HG03432 (cell line): Measurements from ENCODE around the gene ADI1.
"Not testable (repeated sequence)": the region's sequence is repeated elsewhere in the genome, so short reads cannot be mapped to it uniquely, and the experiment has no call there.

Experiments
- ATAC-seq: cut with Tn5 transposase; IDR thresholded peaks from one replicate; pipeline ENCODE4 v1.9.1; 2021; ENCODE audit warnings: mild to moderate bottlenecking, moderate library complexity; ENCODE audit not compliant: unreplicated experiment

ADI1 gene

DNA sequence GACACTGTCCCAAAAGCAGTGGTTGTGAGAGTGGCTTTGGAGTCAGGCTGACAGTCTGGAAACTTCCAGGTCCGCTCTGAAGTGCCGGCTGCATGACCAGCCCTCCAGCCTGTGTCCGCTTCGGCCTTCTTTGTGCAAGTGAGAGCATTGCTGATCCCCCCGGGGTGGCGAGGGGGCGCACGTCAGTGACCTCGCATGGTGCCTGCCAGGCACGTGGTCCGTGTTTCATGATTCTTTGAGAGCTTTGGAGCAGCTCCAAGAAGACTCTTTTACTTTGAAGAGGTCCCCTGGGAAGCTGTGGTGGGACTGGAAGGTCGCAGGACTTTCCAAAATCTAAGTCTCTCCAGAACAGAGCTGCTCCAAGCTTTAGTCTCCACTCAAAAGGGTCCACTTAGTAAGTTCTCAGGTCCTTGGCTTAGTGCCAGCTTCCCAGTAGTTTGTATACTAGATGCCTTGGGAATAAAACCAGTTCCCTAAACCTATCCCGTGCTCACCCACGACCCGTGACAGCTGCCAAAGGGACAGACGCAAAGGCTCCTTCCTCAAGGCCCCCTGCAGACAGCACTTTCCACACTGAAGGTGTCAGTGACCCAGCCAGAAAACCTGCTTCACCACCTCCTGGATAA lies 68.8 kb downstream of the ADI1 start:
- no peak for ATAC-seq

DNA sequence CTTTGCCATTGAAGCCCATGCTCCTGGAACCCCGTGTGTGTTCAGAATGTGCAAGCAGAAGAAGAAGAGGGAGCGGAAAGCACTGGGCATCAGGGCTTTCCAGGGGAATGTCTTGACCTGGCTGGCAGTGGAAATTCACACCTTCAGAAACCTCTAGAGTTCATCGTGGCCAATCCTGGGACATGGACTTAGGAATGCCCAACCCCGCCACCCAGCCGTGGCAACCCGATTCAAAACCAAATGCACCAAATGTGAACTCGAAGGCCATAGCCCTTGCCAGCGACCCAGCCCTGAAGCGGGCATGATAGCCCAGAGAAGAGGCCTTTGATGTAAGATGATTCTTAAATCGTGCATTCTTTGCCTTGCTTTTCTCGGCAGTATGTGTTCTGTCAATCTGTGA lies 69.4 kb downstream of the ADI1 start:
- ATAC-seq, result no peak

- no peak for ATAC-seq
Measured at GRCh38 chr2:3449086-3449485, 70.2 kb downstream of the ADI1 start.

GRCh38 chr2:3448441-3448911 lies 70.9 kb downstream of the ADI1 start:
- ATAC-seq, result not testable (repeated sequence)

GRCh38 chr2:3447789-3448317 lies 71.5 kb downstream of the ADI1 start:
- no peak for ATAC-seq
